K562 (cell line): ENCODE measurements around the gene WASHC4. TPM values are rescaled to one million over a fixed set of nuclear protein-coding genes. Genes with fewer than 3 reads are reported as not detected.

ENCODE experiments used
- ATAC-seq: fragments of 200-7000 bp; cut with Tn5 transposase; 3 replicates; pipeline ENCODE4 v1.9.1; 2020; ENCODE audit warnings: moderate library complexity
- BruUV-seq: library from RNA; stranded (reverse); fragments of 400-500 nt; replicated peaks from 2 replicates; lab custom pipeline; 2021; lab: Mats Ljungman, UMichigan
- CTCF ChIA-PET: fragments of 300-600 bp; formaldehyde crosslinking; extraction: SDS; loops from one replicate; lab custom pipeline; 2021; ENCODE audit warnings: low intra/inter-chr PET ratio; lab: Yijun Ruan, JAX
- POLR2A ChIA-PET: fragments of 300-600, 350-650 bp; sonication (Branson Sonifier 250); formaldehyde crosslinking; extraction: SDS; loops from one replicate; lab custom pipeline; 2021; ENCODE audit warnings: antibody characterized with exemption, inconsistent platforms; lab: Yijun Ruan, JAX
- DNase-seq, 4 experiments: peaks; one replicate each; pipeline versions ENCODE4 v3.0.0 to v3.0.0-alpha.2; 2011 to 2018; ENCODE audit warnings: low spot score in 3 of 4, mixed read lengths in 3 of 4; ENCODE audit errors: extremely low read depth in 1 of 4
- FAIRE-seq: peaks from 2 replicates; lab custom pipeline; 2011; peaks lifted over from hg19 to GRCh38; lab: Jason Lieb, UNC
- H2AFZ ChIP-seq: 2 replicates; pipeline ENCODE4 v1.6.0; 2011; ENCODE audit warnings: low read depth, low read length, control low read depth, inconsistent platforms
- H3K27ac ChIP-seq: fragments of 200-600 bp; 3 replicates; pipeline ENCODE4 v1.8.0; 2011; ENCODE audit warnings: low read depth, mild to moderate bottlenecking, control low read depth, inconsistent platforms, low read length, moderate library complexity, mixed read lengths; ENCODE audit errors: extremely low read depth
- H3K27me3 ChIP-seq, 2 experiments: fragments of 300-600 bp in 1 of 2; 2 replicates in 1 of 2; 3 replicates in 1 of 2; pipeline versions ENCODE4 v1.6.0 to v1.8.0; 2011; ENCODE audit warnings: inconsistent platforms in 2 of 2, low read length in 2 of 2, mild to moderate bottlenecking in 1 of 2, mixed read lengths in 1 of 2, moderate library complexity in 1 of 2; ENCODE audit not compliant: control insufficient read depth in 2 of 2, insufficient read depth in 2 of 2
- H3K36me3 ChIP-seq: fragments of 300-600 bp; 3 replicates; pipeline ENCODE4 v1.8.0; 2011; ENCODE audit warnings: mild to moderate bottlenecking, low read length, inconsistent platforms; ENCODE audit not compliant: control insufficient read depth, insufficient read depth
- H3K4me1 ChIP-seq, 2 experiments: fragments of 200-600 bp in 1 of 2; replicated peaks in 1 of 2; 2 replicates in 1 of 2; 3 replicates in 1 of 2; pipeline versions ENCODE4 v1.5.1 to v1.8.0; 2011; ENCODE audit warnings: inconsistent platforms in 2 of 2, low read length in 2 of 2, mild to moderate bottlenecking in 1 of 2, mixed read lengths in 1 of 2, moderate library complexity in 1 of 2; ENCODE audit not compliant: control insufficient read depth in 2 of 2, insufficient read depth in 2 of 2
- H3K4me2 ChIP-seq: 2 replicates; pipeline ENCODE4 v1.6.1; 2011; ENCODE audit warnings: low read length, control low read depth, inconsistent platforms, mixed read lengths; ENCODE audit not compliant: insufficient read depth
- H3K4me3 ChIP-seq: fragments of 200-600 bp; sonication (generic), shearing (Covaris generic); 2 replicates; pipeline ENCODE4 v1.5.1; 2016; ENCODE audit warnings: control low read depth, inconsistent platforms
- H3K79me2 ChIP-seq: fragments of 200-600 bp; 3 replicates; pipeline ENCODE4 v1.8.0; 2011; ENCODE audit warnings: low read length, inconsistent platforms; ENCODE audit not compliant: control insufficient read depth, insufficient read depth
- H3K9ac ChIP-seq, 2 experiments: 2 replicates each; pipeline versions ENCODE4 v1.6.0 to v1.6.1; 2011; ENCODE audit warnings: low read depth in 2 of 2, low read length in 2 of 2, control low read depth in 1 of 2, inconsistent platforms in 1 of 2, mild to moderate bottlenecking in 1 of 2, mixed read lengths in 1 of 2; ENCODE audit not compliant: insufficient read depth in 1 of 2
- H3K9me1 ChIP-seq: one replicate; pipeline ENCODE4 v1.6.0; 2011; ENCODE audit warnings: inconsistent platforms, mild to moderate bottlenecking, low read length, moderate library complexity; ENCODE audit not compliant: control insufficient read depth, insufficient read depth
- H3K9me3 ChIP-seq: replicated peaks from 2 replicates; pipeline ENCODE4 v1.5.1; 2011; ENCODE audit warnings: low read depth, low read length, inconsistent platforms; ENCODE audit not compliant: control insufficient read depth, insufficient read depth
- H4K20me1 ChIP-seq: replicated peaks from 2 replicates; pipeline ENCODE4 v1.6.1; 2011; ENCODE audit warnings: low read length, inconsistent platforms, mixed read lengths; ENCODE audit not compliant: control insufficient read depth, insufficient read depth
- CREBBP ChIP-seq: IDR thresholded peaks from one replicate; pipeline ENCODE4 v1.6.1; 2012; ENCODE audit warnings: low read depth, mild to moderate bottlenecking, control low read depth, inconsistent platforms, low read length
- RBM17 ChIP-seq: fragments of 200-400 bp; formaldehyde crosslinking; IDR thresholded peaks from 2 replicates; pipeline ENCODE4 v1.6.1; 2017; ENCODE audit warnings: low read depth, mild to moderate bottlenecking, low read length, borderline replicate concordance
- TGIF2 ChIP-seq: sonication (generic); formaldehyde crosslinking; IDR thresholded peaks from 2 replicates; pipeline ENCODE4 v1.8.1; 2022; ENCODE audit warnings: mild to moderate bottlenecking, missing genetic modification reagents, moderate library complexity
- ZFPM2 ChIP-seq: fragments of 250-450 bp; sonication (Bioruptor Pico); IDR thresholded peaks from 2 replicates; pipeline ENCODE4 v1.5.1; 2022; ENCODE audit warnings: mild to moderate bottlenecking
- WGBS: fragments of 100-300 bp; shearing (Covaris generic); methylation state at CpG from one replicate; pipeline ENCODE4 v1.1.6; 2016; ENCODE audit warnings: low coverage, mixed read lengths; ENCODE audit not compliant: insufficient coverage; ENCODE audit errors: missing lambda C conversion rate; 5-methylcytosine and 5-hydroxymethylcytosine counted together
- in situ Hi-C: fragments of 300-500 bp; cut with MboI; formaldehyde crosslinking; loops from 4 replicates; pipeline ENCODE4 v1.15.0; 2018; ENCODE audit warnings: inconsistent platforms, mixed read lengths
- intact Hi-C: fragments of 100-400 bp; cut with micrococcal nuclease; formaldehyde crosslinking; loops from 2 replicates; pipeline ENCODE4 v1.14.2; 2022
- polyA plus RNA-seq, 8 experiments: library from polyadenylated mRNA; depleted of rRNA in 4 of 8; stranded (reverse) in 5 of 8; unstranded in 3 of 8; fragments of >200 nt; fragmentation: Nextera tagmentation in 2 of 8; fragmentation: Illumina TruSeq in 1 of 8; extraction: Ambion mirVana in 2 of 8; extraction: Trizol in 1 of 8; gene quantifications; 2 replicates each; pipeline versions ENCODE4 v1.2.1 to v1.2.3, GENCODE V29; 2011 to 2014; ENCODE audit warnings: inconsistent platforms in 1 of 8, missing spikeins in 1 of 8
- total RNA-seq, 7 experiments: library from RNA; depleted of rRNA in 6 of 7; stranded (reverse); fragments of >200 nt in 6 of 7; fragmentation: Illumina TruSeq in 2 of 7; extraction: Trizol in 2 of 7; gene quantifications; 2 replicates each; pipeline versions ENCODE4 v1.2.1 to v1.2.3, GENCODE V29; 2011 to 2021; ENCODE audit warnings: low replicate concordance in 1 of 7
- TF ChIP-seq, protein P1 (sequence below), 2 experiments: fragments of 450-650 bp in 1 of 2; IDR thresholded peaks; 2 replicates each; pipeline ENCODE4 v1.6.1; 2011 to 2017; ENCODE audit warnings: low read depth in 2 of 2, antibody characterized with exemption in 1 of 2, borderline replicate concordance in 1 of 2, low read length in 1 of 2, mild to moderate bottlenecking in 1 of 2, mixed read lengths in 1 of 2; ENCODE audit not compliant: control insufficient read depth in 1 of 2
- TF ChIP-seq, protein P2 (sequence below): fragments of 250-450 bp; sonication (Bioruptor Pico); IDR thresholded peaks from 2 replicates; pipeline ENCODE4 v1.9.0; 2021; ENCODE audit warnings: mild to moderate bottlenecking, inconsistent platforms
- TF ChIP-seq, protein P3 (sequence below): fragments of 450-650 bp; IDR thresholded peaks from 2 replicates; pipeline ENCODE4 v1.7.0; 2016; ENCODE audit warnings: borderline replicate concordance

Gene WASHC4
- total and polyA plus RNA-seq, 9 of the 15 experiments (the other 6 are each of a cell fraction or from before 2014, with no cell fraction given): 12.5 to 38.5 (median 21.3) TPM

DNA sequence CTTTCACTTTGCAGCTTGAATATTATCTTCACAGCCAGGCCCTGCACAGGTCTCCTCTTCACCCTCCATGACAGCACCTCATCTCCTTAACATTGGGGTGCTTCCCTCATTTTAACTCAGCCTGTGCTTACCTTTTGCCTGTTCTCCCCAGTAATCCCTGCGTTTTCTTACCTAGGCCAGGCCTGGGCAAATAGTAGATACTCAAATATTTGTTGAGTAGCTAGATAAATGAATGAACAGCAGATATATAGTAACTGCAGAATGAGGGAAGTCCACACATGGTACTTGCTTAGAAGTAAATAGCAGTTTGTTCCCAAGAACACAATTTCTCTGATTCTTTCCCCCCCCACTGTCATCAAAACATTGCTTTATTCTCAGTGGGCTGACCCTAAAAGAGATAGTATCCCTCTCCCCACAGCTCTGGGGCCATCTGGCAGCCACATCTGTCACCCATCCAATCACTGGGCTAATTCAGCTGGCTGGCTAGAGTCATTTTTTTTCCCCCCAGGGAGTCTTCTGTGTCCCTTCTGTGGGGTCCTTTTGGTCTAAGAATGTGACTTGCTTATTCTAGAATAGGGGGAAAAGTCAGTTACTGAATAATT, 85.2 kb downstream of the WASHC4 start:
- TF ChIP-seq, protein P1, sequence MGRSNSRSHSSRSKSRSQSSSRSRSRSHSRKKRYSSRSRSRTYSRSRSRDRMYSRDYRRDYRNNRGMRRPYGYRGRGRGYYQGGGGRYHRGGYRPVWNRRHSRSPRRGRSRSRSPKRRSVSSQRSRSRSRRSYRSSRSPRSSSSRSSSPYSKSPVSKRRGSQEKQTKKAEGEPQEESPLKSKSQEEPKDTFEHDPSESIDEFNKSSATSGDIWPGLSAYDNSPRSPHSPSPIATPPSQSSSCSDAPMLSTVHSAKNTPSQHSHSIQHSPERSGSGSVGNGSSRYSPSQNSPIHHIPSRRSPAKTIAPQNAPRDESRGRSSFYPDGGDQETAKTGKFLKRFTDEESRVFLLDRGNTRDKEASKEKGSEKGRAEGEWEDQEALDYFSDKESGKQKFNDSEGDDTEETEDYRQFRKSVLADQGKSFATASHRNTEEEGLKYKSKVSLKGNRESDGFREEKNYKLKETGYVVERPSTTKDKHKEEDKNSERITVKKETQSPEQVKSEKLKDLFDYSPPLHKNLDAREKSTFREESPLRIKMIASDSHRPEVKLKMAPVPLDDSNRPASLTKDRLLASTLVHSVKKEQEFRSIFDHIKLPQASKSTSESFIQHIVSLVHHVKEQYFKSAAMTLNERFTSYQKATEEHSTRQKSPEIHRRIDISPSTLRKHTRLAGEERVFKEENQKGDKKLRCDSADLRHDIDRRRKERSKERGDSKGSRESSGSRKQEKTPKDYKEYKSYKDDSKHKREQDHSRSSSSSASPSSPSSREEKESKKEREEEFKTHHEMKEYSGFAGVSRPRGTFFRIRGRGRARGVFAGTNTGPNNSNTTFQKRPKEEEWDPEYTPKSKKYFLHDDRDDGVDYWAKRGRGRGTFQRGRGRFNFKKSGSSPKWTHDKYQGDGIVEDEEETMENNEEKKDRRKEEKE (IDR thresholded peaks at IDR 0.05; ENCODE audit: borderline replicate concordance in 1 of 2, control insufficient read depth in 1 of 2, low read depth in 2 of 2, low read length in 1 of 2): no peak
- no peak for TF ChIP-seq ZFPM2
- TF ChIP-seq TGIF2 (CRISPR knock-in tag): no peak
- TF ChIP-seq, protein P2, sequence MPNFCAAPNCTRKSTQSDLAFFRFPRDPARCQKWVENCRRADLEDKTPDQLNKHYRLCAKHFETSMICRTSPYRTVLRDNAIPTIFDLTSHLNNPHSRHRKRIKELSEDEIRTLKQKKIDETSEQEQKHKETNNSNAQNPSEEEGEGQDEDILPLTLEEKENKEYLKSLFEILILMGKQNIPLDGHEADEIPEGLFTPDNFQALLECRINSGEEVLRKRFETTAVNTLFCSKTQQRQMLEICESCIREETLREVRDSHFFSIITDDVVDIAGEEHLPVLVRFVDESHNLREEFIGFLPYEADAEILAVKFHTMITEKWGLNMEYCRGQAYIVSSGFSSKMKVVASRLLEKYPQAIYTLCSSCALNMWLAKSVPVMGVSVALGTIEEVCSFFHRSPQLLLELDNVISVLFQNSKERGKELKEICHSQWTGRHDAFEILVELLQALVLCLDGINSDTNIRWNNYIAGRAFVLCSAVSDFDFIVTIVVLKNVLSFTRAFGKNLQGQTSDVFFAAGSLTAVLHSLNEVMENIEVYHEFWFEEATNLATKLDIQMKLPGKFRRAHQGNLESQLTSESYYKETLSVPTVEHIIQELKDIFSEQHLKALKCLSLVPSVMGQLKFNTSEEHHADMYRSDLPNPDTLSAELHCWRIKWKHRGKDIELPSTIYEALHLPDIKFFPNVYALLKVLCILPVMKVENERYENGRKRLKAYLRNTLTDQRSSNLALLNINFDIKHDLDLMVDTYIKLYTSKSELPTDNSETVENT (CRISPR knock-in tag): no peak
- TF ChIP-seq, protein P3, sequence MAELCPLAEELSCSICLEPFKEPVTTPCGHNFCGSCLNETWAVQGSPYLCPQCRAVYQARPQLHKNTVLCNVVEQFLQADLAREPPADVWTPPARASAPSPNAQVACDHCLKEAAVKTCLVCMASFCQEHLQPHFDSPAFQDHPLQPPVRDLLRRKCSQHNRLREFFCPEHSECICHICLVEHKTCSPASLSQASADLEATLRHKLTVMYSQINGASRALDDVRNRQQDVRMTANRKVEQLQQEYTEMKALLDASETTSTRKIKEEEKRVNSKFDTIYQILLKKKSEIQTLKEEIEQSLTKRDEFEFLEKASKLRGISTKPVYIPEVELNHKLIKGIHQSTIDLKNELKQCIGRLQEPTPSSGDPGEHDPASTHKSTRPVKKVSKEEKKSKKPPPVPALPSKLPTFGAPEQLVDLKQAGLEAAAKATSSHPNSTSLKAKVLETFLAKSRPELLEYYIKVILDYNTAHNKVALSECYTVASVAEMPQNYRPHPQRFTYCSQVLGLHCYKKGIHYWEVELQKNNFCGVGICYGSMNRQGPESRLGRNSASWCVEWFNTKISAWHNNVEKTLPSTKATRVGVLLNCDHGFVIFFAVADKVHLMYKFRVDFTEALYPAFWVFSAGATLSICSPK: no peak
- TF ChIP-seq CREBBP: no peak
- TF ChIP-seq RBM17: no peak
- TF ChIP-seq, all 486 proteins: peak for 0
- Histone ChIP-seq H3K27ac (no peak overlapping the region), H4K20me1 (no peaks in the 10 kb centered on the region), H3K9me3 (no peaks in the 10 kb centered on the region), H3K27me3 (no peaks in the 10 kb centered on the region), H3K4me2 (no peak overlapping the region), H3K9ac (no peak overlapping the region), H3K36me3 (peaks cover 15% of the 10 kb centered on the region), H3K79me2 (no peaks in the 10 kb centered on the region), H2AFZ (no peak overlapping the region), H3K4me3 (no peak overlapping the region), H3K9me1 (no peaks in the 10 kb centered on the region), H3K4me1 (no peaks in the 10 kb centered on the region)
- DNase-seq (no peak), FAIRE-seq (no peak), ATAC-seq (no peak; the same call in 2 of the 3 replicates)
- ChIA-PET POLR2A (interaction anchor here (0.7 to 1.5 kb wide), 2 partner anchors 13 to 84 kb away, joined by 3 to 7 read pairs; no protein-coding TSS in a partner anchor), CTCF (no interaction called here)
- BruUV-seq: no TSS peak
- intact Hi-C loops (no loop called here), in situ Hi-C loops (no loop called here)
- 56% methylated on average over 1 of the region's 1 CpG for WGBS
